Measurements from ENCODE around the gene BRAF. TPM values are rescaled to one million over a fixed set of nuclear protein-coding genes. Genes with fewer than 3 reads are reported as not detected.

BRAF gene
- total and polyA plus RNA-seq, 11 donors, result 6.7 to 33.5 (median 23.4) TPM

GRCh38 chr7:140909476-140910161, 15.1 kb downstream of the BRAF start:
- Histone ChIP-seq H3K27ac (no peak overlapping the region), H3K4me1 (peaks cover 0 to 18% (median 4%) of the 10 kb centered on the region in 12 donors), H3K4me3 (no peak overlapping the region), H3K27me3 (no peaks in the 10 kb centered on the region), H3K36me3 (peaks cover 0 to 4% (median 0%) of the 10 kb centered on the region in 9 donors), H3K9me3 (no peaks in the 10 kb centered on the region)
- intact Hi-C loops (cut with DNase I), result no loop called here
- WGBS, 4 donors, result 88 to 92% (median 89%) methylated on average over 5 of the region's 5 CpGs
- DNase-seq (no peak), ATAC-seq (no peak)
- no peak for TF ChIP-seq CTCF (IDR thresholded peaks at IDR 0.05)
- no peak for TF ChIP-seq POLR2A (IDR thresholded peaks at IDR 0.05)

- Histone ChIP-seq H3K27ac (no peak overlapping the region), H3K36me3 (peaks cover 0 to 4% (median 0%) of the 10 kb centered on the region in 9 donors), H3K9me3 (peaks cover 0 to 6% (median 0%) of the 10 kb centered on the region in 12 donors), H3K27me3 (no peaks in the 10 kb centered on the region), H3K4me3 (no peak overlapping the region), H3K4me1 (peaks cover 0 to 14% (median 0%) of the 10 kb centered on the region in 12 donors)
- TF ChIP-seq CTCF (IDR thresholded peaks at IDR 0.05) (no peak), POLR2A (IDR thresholded peaks at IDR 0.05) (no peak)
- 68 to 84% (median 78%) methylated on average over 2 of the region's 2 CpGs for WGBS, 4 donors
- intact Hi-C loops (cut with DNase I), result no loop called here
- no peak for DNase-seq
- ATAC-seq, result no peak
These were observed 16.4 kb downstream of the BRAF start for GRCh38 chr7:140908361-140908760.

GRCh38 chr7:140903741-140904480, 20.8 kb downstream of the BRAF start:
- Histone ChIP-seq H3K4me3 (no peak overlapping the region), H3K4me1 (peaks cover 0 to 27% (median 9%) of the 10 kb centered on the region in 12 donors), H3K27me3 (no peaks in the 10 kb centered on the region), H3K27ac (no peak overlapping the region), H3K9me3 (peaks cover 0 to 11% (median 0%) of the 10 kb centered on the region in 12 donors), H3K36me3 (no peaks in the 10 kb centered on the region)
- WGBS, 4 donors, result 94 to 98% (median 96%) methylated on average over 4 of the region's 4 CpGs
- no peak for DNase-seq
- intact Hi-C loops (cut with DNase I), result no loop called here
- TF ChIP-seq CTCF (IDR thresholded peaks at IDR 0.05) (no peak), POLR2A (IDR thresholded peaks at IDR 0.05) (no peak)
- ATAC-seq, result no peak

GRCh38 chr7:140902303-140902953, 22.3 kb downstream of the BRAF start:
- Histone ChIP-seq H3K4me3 (no peak overlapping the region), H3K9me3 (peaks cover 0 to 11% (median 0%) of the 10 kb centered on the region in 12 donors), H3K4me1 (peaks cover 0 to 24% (median 9%) of the 10 kb centered on the region in 12 donors), H3K27me3 (no peaks in the 10 kb centered on the region), H3K27ac (no peak overlapping the region), H3K36me3 (no peaks in the 10 kb centered on the region)
- TF ChIP-seq CTCF (IDR thresholded peaks at IDR 0.05) (no peak), POLR2A (IDR thresholded peaks at IDR 0.05) (no peak)
- ATAC-seq (no peak), DNase-seq (no peak)
- 90 to 95% (median 92%) methylated on average over 2 of the region's 2 CpGs for WGBS, 4 donors
- intact Hi-C loops (cut with DNase I), result no loop called here

Measured in heart left ventricle (tissue), 16 donors.